HG02610 (cell line): ENCODE results near the gene LHX2.
A peak's percentile ranks its signal among the peaks of the same experiment; 100 is the strongest.

Experiments used
- ATAC-seq: cut with Tn5 transposase; IDR thresholded peaks from one replicate; pipeline ENCODE4 v1.9.1; 2021; ENCODE audit warnings: mild to moderate bottlenecking, moderate library complexity; ENCODE audit not compliant: unreplicated experiment

LHX2 gene

GRCh38 chr9:124052401-124052800, 40.8 kb downstream of the LHX2 start:
- no peak for ATAC-seq

- ATAC-seq: peak; percentile 99
Measured at GRCh38 chr9:124054582-124055227, 43.1 kb downstream of the LHX2 start.

- no peak for ATAC-seq
Measured at GRCh38 chr9:124060844-124061605, 49.5 kb downstream of the LHX2 start.

- ATAC-seq: no peak
Measured at GRCh38 chr9:124062172-124062571, 50.6 kb downstream of the LHX2 start.

GRCh38 chr9:124066783-124067577, 55.4 kb downstream of the LHX2 start:
- ATAC-seq: no peak

GRCh38 chr9:124068251-124068650, 56.7 kb downstream of the LHX2 start:
- no peak for ATAC-seq

- no peak for ATAC-seq
Measured at GRCh38 chr9:124074746-124075145, 63.2 kb downstream of the LHX2 start.

GRCh38 chr9:124075761-124076160, 64.2 kb downstream of the LHX2 start:
- ATAC-seq: no peak

- ATAC-seq: no peak
Measured at GRCh38 chr9:124077915-124078572, 66.5 kb downstream of the LHX2 start.

GRCh38 chr9:124078641-124079040, 67.1 kb downstream of the LHX2 start:
- no peak for ATAC-seq

GRCh38 chr9:124079176-124079925, 67.8 kb downstream of the LHX2 start:
- no peak for ATAC-seq

- ATAC-seq: no peak
Measured at GRCh38 chr9:124082622-124083021, 71.1 kb downstream of the LHX2 start.
